GM18861 (cell line): Measurements from ENCODE around the gene GIGYF2.
"Not testable (repeated sequence)": the region's sequence is repeated elsewhere in the genome, so short reads cannot be mapped to it uniquely, and the experiment has no call there.

Source experiments
- ATAC-seq: cut with Tn5 transposase; IDR thresholded peaks from one replicate; pipeline ENCODE4 v1.9.1; 2021; ENCODE audit not compliant: unreplicated experiment

Gene GIGYF2

GRCh38 chr2:232800166-232800565 lies 103.0 kb downstream of the GIGYF2 start:
- ATAC-seq = no peak

- no peak for ATAC-seq
Observed at GRCh38 chr2:232802091-232802490, 105.0 kb downstream of the GIGYF2 start.

- no peak for ATAC-seq
Observed at GRCh38 chr2:232809349-232810124, 112.4 kb downstream of the GIGYF2 start.

GRCh38 chr2:232810444-232810843 lies 113.3 kb downstream of the GIGYF2 start:
- ATAC-seq = no peak

GRCh38 chr2:232815569-232815968 lies 118.4 kb downstream of the GIGYF2 start:
- ATAC-seq = no peak

GRCh38 chr2:232816657-232817056 lies 119.5 kb downstream of the GIGYF2 start:
- no peak for ATAC-seq

- ATAC-seq = no peak
Observed at GRCh38 chr2:232817756-232818155, 120.6 kb downstream of the GIGYF2 start.

- ATAC-seq = no peak
Observed at GRCh38 chr2:232829988-232830387, 132.9 kb downstream of the GIGYF2 start.

GRCh38 chr2:232831496-232831895 lies 134.4 kb downstream of the GIGYF2 start:
- no peak for ATAC-seq

- no peak for ATAC-seq
Observed at GRCh38 chr2:232833830-232834229, 136.7 kb downstream of the GIGYF2 start.

- no peak for ATAC-seq
Observed at GRCh38 chr2:232835687-232836208, 138.6 kb downstream of the GIGYF2 start.

GRCh38 chr2:232836934-232837333 lies 139.8 kb downstream of the GIGYF2 start:
- ATAC-seq = no peak

- peak; percentile 77 for ATAC-seq
Observed at GRCh38 chr2:232838406-232838874, 141.3 kb downstream of the GIGYF2 start.

GRCh38 chr2:232839411-232840079 lies 142.4 kb downstream of the GIGYF2 start:
- ATAC-seq = no peak

- no peak for ATAC-seq
Observed at GRCh38 chr2:232842689-232843088, 145.6 kb downstream of the GIGYF2 start.

- no peak for ATAC-seq
Observed at GRCh38 chr2:232843834-232844233, 146.7 kb downstream of the GIGYF2 start.

GRCh38 chr2:232846055-232846454 lies 148.9 kb downstream of the GIGYF2 start:
- ATAC-seq = no peak

- ATAC-seq = no peak
Observed at GRCh38 chr2:232850039-232850438, 152.9 kb downstream of the GIGYF2 start.

- not testable (repeated sequence) for ATAC-seq
Observed at GRCh38 chr2:232852081-232852480, 154.9 kb downstream of the GIGYF2 start.

GRCh38 chr2:232852676-232853075 lies 155.5 kb downstream of the GIGYF2 start:
- ATAC-seq = no peak

- no peak for ATAC-seq
Observed at GRCh38 chr2:232854082-232854481, 157.0 kb downstream of the GIGYF2 start.

GRCh38 chr2:232857158-232857563 lies 160.0 kb downstream of the GIGYF2 start:
- no peak for ATAC-seq
